PC-3 (cell line): ENCODE results near the gene KIF25. TPM values are rescaled to one million over a fixed set of nuclear protein-coding genes. Genes with fewer than 3 reads are reported as not detected.
A peak's percentile ranks its signal among the peaks of the same experiment; 100 is the strongest.

Experiments
- ATAC-seq: fragments of 200-7000 bp; cut with Tn5 transposase; 2 replicates; pipeline ENCODE4 v1.9.1; 2020; ENCODE audit warnings: mild to moderate bottlenecking, moderate library complexity
- BruUV-seq: library from RNA; stranded (reverse); fragments of 400-500 nt; replicated peaks from 2 replicates; lab custom pipeline; 2021; lab: Mats Ljungman, UMichigan
- CTCF ChIA-PET: fragments of 300-600 bp; sonication (Branson Sonifier 250); formaldehyde crosslinking; loops from one replicate; lab custom pipeline; 2022; ENCODE audit warnings: antibody characterized with exemption; lab: Charles Lee
- POLR2A ChIA-PET: fragments of 300-600 bp; sonication (Branson Sonifier 250); formaldehyde crosslinking; loops from one replicate; lab custom pipeline; 2022; ENCODE audit warnings: antibody characterized with exemption; ENCODE audit not compliant: unreplicated experiment; lab: Charles Lee
- DNase-seq: peaks from one replicate; pipeline ENCODE4 v3.0.0-alpha.2; 2015
- H2AFZ ChIP-seq: fragments of 300-600 bp; sonication (generic); 2 replicates; pipeline ENCODE4 v1.6.0; 2016; ENCODE audit warnings: antibody characterized with exemption, low read length
- H3F3A ChIP-seq: fragments of 300-600 bp; sonication (generic); one replicate; pipeline ENCODE4 v1.6.0; 2017; ENCODE audit warnings: antibody characterized with exemption, low read length, control low read depth, mild to moderate bottlenecking; ENCODE audit not compliant: unreplicated experiment
- H3K27ac ChIP-seq: fragments of 300-600 bp; sonication (generic); 2 replicates; pipeline ENCODE4 v1.5.1; 2016; ENCODE audit warnings: mild to moderate bottlenecking, low read length
- H3K27me3 ChIP-seq: fragments of 300-600 bp; sonication (generic); 2 replicates; pipeline ENCODE4 v1.6.1; 2016; ENCODE audit warnings: low read length, mixed read lengths
- H3K36me3 ChIP-seq: fragments of 300-600 bp; sonication (generic); 2 replicates; pipeline ENCODE4 v1.6.1; 2016; ENCODE audit warnings: low read depth, mixed run types, low read length, mixed read lengths
- H3K4me1 ChIP-seq: fragments of 300-600 bp; sonication (generic); 2 replicates; pipeline ENCODE4 v1.5.1; 2016; ENCODE audit warnings: low read length; ENCODE audit not compliant: insufficient read depth
- H3K4me2 ChIP-seq: fragments of 300-600 bp; sonication (generic); 2 replicates; pipeline ENCODE4 v1.6.0; 2016; ENCODE audit warnings: low read length
- H3K4me3 ChIP-seq: fragments of 300-600 bp; sonication (generic); 2 replicates; pipeline ENCODE4 v1.5.1; 2016; ENCODE audit warnings: mild to moderate bottlenecking, low read length, mixed read lengths
- H3K79me2 ChIP-seq: fragments of 300-600 bp; sonication (generic); 2 replicates; pipeline ENCODE4 v1.6.1; 2017; ENCODE audit warnings: low read length, mixed read lengths
- H3K9ac ChIP-seq: fragments of 300-600 bp; sonication (generic); 2 replicates; pipeline ENCODE4 v1.6.0; 2016; ENCODE audit warnings: mild to moderate bottlenecking, low read length
- H3K9me2 ChIP-seq: fragments of 300-600 bp; sonication (generic); replicated peaks from 2 replicates; pipeline ENCODE4 v1.6.1; 2016; ENCODE audit warnings: mixed run types, low read length, mixed read lengths
- H3K9me3 ChIP-seq: fragments of 300-600 bp; sonication (generic); 2 replicates; pipeline ENCODE4 v1.6.1; 2016; ENCODE audit warnings: low read length, mixed read lengths
- H4K20me1 ChIP-seq: fragments of 300-600 bp; sonication (generic); 2 replicates; pipeline ENCODE4 v1.6.1; 2016; ENCODE audit warnings: low read length, mixed read lengths
- EZH2 ChIP-seq: fragments of 300-600 bp; sonication (generic); IDR thresholded peaks from one replicate; pipeline ENCODE4 v1.6.1; 2017; ENCODE audit warnings: antibody characterized with exemption, mild to moderate bottlenecking, low read length; ENCODE audit not compliant: unreplicated experiment
- EZH2phosphoT487 ChIP-seq: fragments of 300-600 bp; sonication (generic); IDR thresholded peaks from 2 replicates; pipeline ENCODE4 v1.6.1; 2018; ENCODE audit warnings: mild to moderate bottlenecking, antibody characterized with exemption, low read length, borderline replicate concordance
- intact Hi-C: fragments of 100-400 bp; cut with micrococcal nuclease; formaldehyde crosslinking; loops from 2 replicates; pipeline ENCODE4 v1.9.0; 2023
- total RNA-seq: library from RNA; depleted of rRNA; stranded (reverse); fragments of >200 nt; gene quantifications from 2 replicates; pipeline ENCODE4 v1.2.3, GENCODE V29; 2014
- TF ChIP-seq, protein P1 (sequence below): fragments of 300-600 bp; sonication (generic); conservative IDR thresholded peaks from 2 replicates; pipeline ENCODE4 v1.5.1; 2017; ENCODE audit warnings: antibody characterized with exemption, low read depth, mild to moderate bottlenecking, low read length

Gene KIF25
- total RNA-seq, 1 experiment from 2014 or later, result not detected

DNA sequence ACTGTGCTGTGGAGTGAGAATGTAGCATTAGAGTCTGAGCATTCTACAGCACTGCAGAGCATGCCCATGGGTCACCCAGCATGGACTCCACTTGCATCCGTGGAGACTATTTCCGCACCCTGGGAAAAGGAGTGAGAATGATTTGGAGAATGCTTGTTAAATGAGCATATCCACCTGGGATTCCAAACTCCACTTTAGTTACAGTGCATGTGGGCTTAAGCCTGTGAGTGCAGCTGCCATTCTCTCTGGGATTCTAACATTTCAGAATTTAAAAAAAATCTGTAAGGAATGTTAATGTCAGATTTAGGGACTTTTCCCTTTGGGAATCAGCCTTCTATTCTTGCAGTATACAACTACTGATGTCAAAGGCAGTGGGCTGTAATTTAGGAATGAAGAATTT, 33.4 kb downstream of the KIF25 start:
- H4K20me1 ChIP-seq, result no peaks in the 10 kb centered on the region
- intact Hi-C loops, result no loop called here
- no peak overlapping the region for H3K9ac ChIP-seq
- CTCF ChIA-PET, result no interaction called here
- no peak for DNase-seq
- TF ChIP-seq EZH2 (no peak), EZH2phosphoT487 (no peak)
- TF ChIP-seq, protein P1, sequence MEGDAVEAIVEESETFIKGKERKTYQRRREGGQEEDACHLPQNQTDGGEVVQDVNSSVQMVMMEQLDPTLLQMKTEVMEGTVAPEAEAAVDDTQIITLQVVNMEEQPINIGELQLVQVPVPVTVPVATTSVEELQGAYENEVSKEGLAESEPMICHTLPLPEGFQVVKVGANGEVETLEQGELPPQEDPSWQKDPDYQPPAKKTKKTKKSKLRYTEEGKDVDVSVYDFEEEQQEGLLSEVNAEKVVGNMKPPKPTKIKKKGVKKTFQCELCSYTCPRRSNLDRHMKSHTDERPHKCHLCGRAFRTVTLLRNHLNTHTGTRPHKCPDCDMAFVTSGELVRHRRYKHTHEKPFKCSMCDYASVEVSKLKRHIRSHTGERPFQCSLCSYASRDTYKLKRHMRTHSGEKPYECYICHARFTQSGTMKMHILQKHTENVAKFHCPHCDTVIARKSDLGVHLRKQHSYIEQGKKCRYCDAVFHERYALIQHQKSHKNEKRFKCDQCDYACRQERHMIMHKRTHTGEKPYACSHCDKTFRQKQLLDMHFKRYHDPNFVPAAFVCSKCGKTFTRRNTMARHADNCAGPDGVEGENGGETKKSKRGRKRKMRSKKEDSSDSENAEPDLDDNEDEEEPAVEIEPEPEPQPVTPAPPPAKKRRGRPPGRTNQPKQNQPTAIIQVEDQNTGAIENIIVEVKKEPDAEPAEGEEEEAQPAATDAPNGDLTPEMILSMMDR, result no peak
- H3K4me3 ChIP-seq, result no peak overlapping the region
- no peaks in the 10 kb centered on the region for H3K9me3 ChIP-seq
- H3K4me2 ChIP-seq, result no peak overlapping the region
- no TSS peak for BruUV-seq
- POLR2A ChIA-PET, result no interaction called here
- no peaks in the 10 kb centered on the region for H3K27me3 ChIP-seq
- H3K9me2 ChIP-seq, result no peaks in the 10 kb centered on the region
- H3K36me3 ChIP-seq, result no peaks in the 10 kb centered on the region
- H3K27ac ChIP-seq, result no peak overlapping the region
- no peaks in the 10 kb centered on the region for H3F3A ChIP-seq
- no peaks in the 10 kb centered on the region for H3K79me2 ChIP-seq
- H2AFZ ChIP-seq, result no peak overlapping the region
- H3K4me1 ChIP-seq, result peaks cover 5% of the 10 kb centered on the region; the same call in 1 of the 2 replicates
- no peak for ATAC-seq

DNA sequence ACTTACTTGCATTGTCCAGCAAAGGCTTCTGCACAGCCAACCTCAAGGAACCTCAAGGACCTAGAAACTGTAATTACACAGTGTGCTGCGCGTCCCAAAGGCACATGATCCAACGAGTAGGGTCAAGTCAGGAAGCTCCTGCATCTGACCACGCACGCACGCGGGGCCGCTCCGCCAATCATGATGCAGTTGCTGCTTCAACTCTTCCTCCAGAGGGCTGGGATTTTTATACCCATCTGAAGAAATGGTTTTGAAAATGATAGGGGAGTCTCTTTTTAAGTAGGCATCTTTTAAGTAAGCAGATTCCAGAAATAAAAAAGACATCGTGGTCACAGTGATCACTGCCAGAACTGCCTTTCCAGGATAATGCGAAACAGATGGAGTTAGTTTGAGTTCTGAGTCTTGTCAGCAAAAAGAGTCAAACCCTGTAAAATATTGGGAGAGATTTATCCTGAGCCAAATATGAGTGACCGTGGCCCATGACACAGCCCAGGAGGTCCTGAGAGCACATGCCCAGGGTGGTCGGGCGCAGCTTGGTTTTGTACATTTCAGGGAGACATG, 34.0 kb downstream of the KIF25 start:
- TF ChIP-seq, protein P1, result no peak
- TF ChIP-seq EZH2phosphoT487 (no peak), EZH2 (no peak)
- ChIA-PET CTCF (no interaction called here), POLR2A (no interaction called here)
- intact Hi-C loops, result no loop called here
- Histone ChIP-seq H3K36me3 (no peaks in the 10 kb centered on the region), H3K4me3 (no peak overlapping the region), H3K27me3 (no peaks in the 10 kb centered on the region), H3K4me2 (no peak overlapping the region), H2AFZ (no peak overlapping the region), H3K9me3 (no peaks in the 10 kb centered on the region), H3K4me1 (peaks cover 10% of the 10 kb centered on the region; the same call in 1 of the 2 replicates), H4K20me1 (no peaks in the 10 kb centered on the region), H3F3A (no peaks in the 10 kb centered on the region), H3K27ac (no peak overlapping the region), H3K9me2 (no peaks in the 10 kb centered on the region), H3K9ac (no peak overlapping the region), H3K79me2 (no peaks in the 10 kb centered on the region)
- ATAC-seq, result no peak
- DNase-seq, result no peak
- BruUV-seq, result no TSS peak

DNA sequence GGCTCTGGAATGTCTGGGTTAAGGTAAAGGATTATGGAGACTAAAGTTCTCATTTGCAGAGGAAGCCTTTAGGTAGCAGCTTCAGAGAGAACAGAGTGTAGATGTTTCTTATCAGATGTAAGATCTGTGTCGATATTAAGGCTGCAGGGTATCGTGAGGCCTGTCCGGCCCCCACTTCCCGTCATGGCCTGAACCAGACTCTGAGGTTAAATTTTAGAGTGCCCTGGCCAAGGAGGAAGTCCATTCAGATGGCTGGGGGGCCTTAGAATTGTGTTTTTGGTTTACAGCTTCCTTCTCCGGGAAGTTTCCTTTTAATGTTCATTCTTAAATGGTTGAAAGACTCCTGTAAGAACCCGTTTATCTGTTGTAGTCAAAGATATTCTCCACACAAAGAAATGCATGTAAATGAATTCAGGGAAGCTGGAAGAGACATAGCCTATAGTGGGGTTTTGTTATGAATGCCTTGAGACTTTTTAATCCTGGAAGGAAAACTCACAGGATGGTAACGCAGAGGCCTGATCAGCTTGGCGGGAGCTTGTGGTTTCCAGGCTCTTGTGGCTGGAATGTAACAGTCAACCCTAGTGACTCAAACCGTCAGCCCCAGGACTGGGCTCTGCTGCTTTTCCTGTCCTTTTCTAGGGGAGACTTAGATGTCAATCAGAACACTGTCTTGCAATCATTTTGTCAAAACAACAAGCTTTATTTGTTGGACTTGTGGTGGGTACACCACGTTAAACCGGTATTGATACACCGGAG, 34.7 kb downstream of the KIF25 start:
- no peak overlapping the region for H2AFZ ChIP-seq
- H3K9me2 ChIP-seq, result no peaks in the 10 kb centered on the region
- H3K9ac ChIP-seq, result no peak overlapping the region
- no peak overlapping the region for H3K4me3 ChIP-seq
- intact Hi-C loops, result no loop called here
- no peaks in the 10 kb centered on the region for H3K9me3 ChIP-seq
- H3K27me3 ChIP-seq, result no peaks in the 10 kb centered on the region
- H3K36me3 ChIP-seq, result no peaks in the 10 kb centered on the region
- no peaks in the 10 kb centered on the region for H4K20me1 ChIP-seq
- H3K79me2 ChIP-seq, result no peaks in the 10 kb centered on the region
- DNase-seq, result peak; percentile 50
- H3K4me2 ChIP-seq, result no peak overlapping the region
- H3F3A ChIP-seq, result no peaks in the 10 kb centered on the region
- H3K27ac ChIP-seq, result no peak overlapping the region
- TF ChIP-seq, protein P1, result no peak
- TF ChIP-seq EZH2, result no peak
- ChIA-PET POLR2A (no interaction called here), CTCF (no interaction called here)
- peaks cover 11% of the 10 kb centered on the region; the same call in 1 of the 2 replicates for H3K4me1 ChIP-seq
- BruUV-seq, result no TSS peak
- no peak for ATAC-seq
